HepG2 (cell line): ENCODE data around the gene COX4I2. TPM values are rescaled to one million over a fixed set of nuclear protein-coding genes. Genes with fewer than 3 reads are reported as not detected.

Source experiments
- CREB1 ChIP-seq, 2 experiments: fragments of 450-650 bp in 1 of 2; IDR thresholded peaks; 2 replicates each; pipeline ENCODE4 v1.6.1; 2016 to 2017; ENCODE audit warnings: control low read depth in 1 of 2, mild to moderate bottlenecking in 1 of 2, missing compliant biosample characterization in 1 of 2, missing genetic modification characterization in 1 of 2
- HOMEZ ChIP-seq: IDR thresholded peaks from 2 replicates; pipeline ENCODE4 v1.6.1; 2016; ENCODE audit warnings: low read depth
- KAT8 ChIP-seq: IDR thresholded peaks from 2 replicates; pipeline ENCODE4 v1.6.1; 2016; ENCODE audit warnings: missing genetic modification reagents, missing compliant biosample characterization
- NKX3-1 ChIP-seq: sonication (generic); formaldehyde crosslinking; IDR thresholded peaks from 2 replicates; pipeline ENCODE4 v1.5.0; 2020; ENCODE audit warnings: missing genetic modification reagents
- PPARG ChIP-seq: conservative IDR thresholded peaks from 2 replicates; pipeline ENCODE4 v1.6.1; 2016; ENCODE audit warnings: missing biosample characterization, missing genetic modification reagents
- SP5 ChIP-seq: IDR thresholded peaks from 2 replicates; pipeline ENCODE4 v1.6.1; 2016; ENCODE audit warnings: low read depth, borderline replicate concordance
- TRIM24 ChIP-seq: sonication (generic); formaldehyde crosslinking; IDR thresholded peaks from 2 replicates; pipeline ENCODE4 v1.8.0; 2022; ENCODE audit warnings: mild to moderate bottlenecking, missing genetic modification reagents
- YY1 ChIP-seq: IDR thresholded peaks from 2 replicates; pipeline ENCODE4 v1.6.1; 2011; ENCODE audit warnings: low read length, low read depth, moderate library complexity, mild to moderate bottlenecking; ENCODE audit not compliant: insufficient read depth, insufficient replicate concordance
- ZFY ChIP-seq: sonication (generic); formaldehyde crosslinking; IDR thresholded peaks from 2 replicates; pipeline ENCODE4 v1.4.0; 2020; ENCODE audit warnings: missing genetic modification reagents
- ZNF280B ChIP-seq: sonication (generic); formaldehyde crosslinking; IDR thresholded peaks from 2 replicates; pipeline ENCODE4 v1.5.0; 2020; ENCODE audit warnings: missing genetic modification reagents, mild to moderate bottlenecking, borderline replicate concordance
- ZNF431 ChIP-seq: sonication (generic); formaldehyde crosslinking; IDR thresholded peaks from 2 replicates; pipeline ENCODE4 v1.9.0; 2022; ENCODE audit warnings: missing genetic modification reagents, low read depth, mild to moderate bottlenecking, borderline replicate concordance
- ZNF609 ChIP-seq: sonication (generic); formaldehyde crosslinking; IDR thresholded peaks from 2 replicates; pipeline ENCODE4 v1.4.0; 2020; ENCODE audit warnings: mild to moderate bottlenecking, missing genetic modification reagents, borderline replicate concordance
- ZNF644 ChIP-seq: IDR thresholded peaks from 2 replicates; pipeline ENCODE4 v1.6.1; 2016; ENCODE audit warnings: low read depth
- ZNF652 ChIP-seq: IDR thresholded peaks from 2 replicates; pipeline ENCODE4 v1.6.1; 2016; ENCODE audit warnings: low read depth, borderline replicate concordance
- ZNF788 ChIP-seq: sonication (generic); formaldehyde crosslinking; IDR thresholded peaks from 2 replicates; pipeline ENCODE4 v1.5.0; 2020; ENCODE audit warnings: mild to moderate bottlenecking, missing genetic modification reagents, borderline replicate concordance
- ZNF883 ChIP-seq: sonication (generic); formaldehyde crosslinking; IDR thresholded peaks from 2 replicates; pipeline ENCODE4 v1.5.1; 2020; ENCODE audit warnings: mild to moderate bottlenecking, missing genetic modification reagents; ENCODE audit errors: not compliant biosample characterization
- polyA plus RNA-seq, 8 experiments: library from polyadenylated mRNA; depleted of rRNA in 3 of 8; stranded (reverse) in 7 of 8; unstranded in 1 of 8; fragments of >200 nt; fragmentation: Illumina TruSeq in 4 of 8; extraction: Trizol in 4 of 8; gene quantifications; 2 replicates each; pipeline versions ENCODE4 v1.2.1 to v1.2.3, GENCODE V29; 2011 to 2016; ENCODE audit warnings: low read depth in 4 of 8, missing spikeins in 1 of 8, mixed read lengths in 1 of 8; ENCODE audit not compliant: insufficient read depth in 1 of 8
- total RNA-seq, 5 experiments: library from RNA; depleted of rRNA; stranded (reverse); fragments of >200 nt; fragmentation: Illumina TruSeq; extraction: Trizol; gene quantifications; 2 replicates each; pipeline ENCODE4 v1.2.3, GENCODE V29; 2016; ENCODE audit warnings: low read depth in 1 of 5

The COX4I2 gene
- total and polyA plus RNA-seq, 2 of the 13 experiments (the other 11 are each of a cell fraction or from before 2014, with no cell fraction given) = 1.1 TPM; not detected in 1

GRCh38 chr20:31605031-31605901 lies 32.4 kb upstream of the COX4I2 start, which contains the start of gene ID1 (continued):
- TF ChIP-seq PPARG (peak; percentile 90), HOMEZ (CRISPR knock-in tag) (peak; percentile 82), KAT8 (peak; percentile 94), ZNF644 (CRISPR knock-in tag) (peak; percentile 36; the same call in 1 of the 2 replicates), ZNF280B (CRISPR knock-in tag) (peak; percentile 95), NKX3-1 (CRISPR knock-in tag) (peak; percentile 94; the same call in 1 of the 2 replicates), CREB1 (IDR thresholded peaks at IDR 0.05) (peak; percentile 66), CREB1 (CRISPR knock-in tag; IDR thresholded peaks at IDR 0.05) (no peak), ZNF609 (CRISPR knock-in tag) (peak; percentile 78), ZNF431 (CRISPR knock-in tag) (peak; percentile 93), ZNF883 (peak; percentile 93), SP5 (CRISPR knock-in tag) (peak; percentile 86), ZFY (CRISPR knock-in tag) (peak; percentile 78), YY1 (peak; percentile 59), ZNF788 (CRISPR knock-in tag) (peak; percentile 83; the same call in 1 of the 2 replicates), TRIM24 (CRISPR knock-in tag) (no peak), ZNF652 (CRISPR knock-in tag) (no peak; the same call in 1 of the 2 replicates)
